HG03342 (cell line): ENCODE results near the gene DDX39B.

Source experiments
- ATAC-seq: cut with Tn5 transposase; IDR thresholded peaks from one replicate; pipeline ENCODE4 v1.9.1; 2021; ENCODE audit warnings: mild to moderate bottlenecking, moderate library complexity; ENCODE audit not compliant: unreplicated experiment

The DDX39B gene

GRCh38 chr6:31548544-31548873 is 6.7 kb upstream of the DDX39B start:
- ATAC-seq: no peak

- ATAC-seq: no peak
Measured at GRCh38 chr6:31547727-31548543, 6.1 kb upstream of the DDX39B start.

DNA sequence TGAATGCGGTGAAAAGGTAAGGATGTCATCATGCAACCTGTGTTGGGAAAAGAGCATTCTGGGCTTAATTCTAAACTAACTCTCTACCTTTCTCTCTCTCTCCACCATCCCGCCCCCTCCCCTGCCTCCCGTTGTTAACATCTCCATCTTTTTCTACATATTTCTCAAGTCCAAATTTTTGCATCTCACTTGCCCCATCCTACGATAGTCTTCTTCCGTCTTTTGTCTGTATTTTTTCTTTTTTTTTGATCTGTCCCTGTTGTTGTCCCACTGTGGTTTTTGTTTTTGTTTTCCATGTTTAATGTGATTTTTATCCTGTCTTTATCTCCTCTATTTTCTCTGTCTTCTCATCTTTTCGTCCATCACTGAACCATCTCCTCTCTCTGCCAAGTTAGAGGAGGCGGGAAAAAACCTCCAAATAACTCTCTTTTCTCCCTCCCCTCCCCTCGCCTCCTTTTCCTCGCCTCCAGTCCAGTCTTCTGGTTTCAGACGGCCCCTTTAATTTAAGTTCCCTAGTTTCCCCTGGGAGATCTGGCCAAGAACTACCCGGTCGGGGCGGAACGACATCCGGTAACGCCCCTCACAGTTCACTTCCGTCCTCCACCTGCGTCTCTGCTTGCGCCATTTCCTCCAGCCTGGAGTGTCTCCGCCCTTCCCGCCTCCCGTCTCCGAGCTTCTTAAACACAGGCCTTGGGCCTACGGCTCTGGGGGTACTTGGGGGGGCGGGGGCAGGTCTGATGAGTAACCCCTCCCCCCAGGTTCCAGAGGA is 5.3 kb upstream of the DDX39B start, which contains the start of gene NFKBIL1:
NFKBIL1 (plus strand) TSS at position 651 of the 769 bp plus-strand sequence; CDS start at position 738, 87 bp downstream.
- peak; percentile 55 for ATAC-seq

- ATAC-seq: peak; percentile 47
Measured at GRCh38 chr6:31546339-31546957, 4.6 kb upstream of the DDX39B start, which contains the start of gene ATP6V1G2. Gene ATP6V1G2 (minus strand): TSS chr6:31546608. CDS start chr6:31546559, 49 bp downstream.

DNA sequence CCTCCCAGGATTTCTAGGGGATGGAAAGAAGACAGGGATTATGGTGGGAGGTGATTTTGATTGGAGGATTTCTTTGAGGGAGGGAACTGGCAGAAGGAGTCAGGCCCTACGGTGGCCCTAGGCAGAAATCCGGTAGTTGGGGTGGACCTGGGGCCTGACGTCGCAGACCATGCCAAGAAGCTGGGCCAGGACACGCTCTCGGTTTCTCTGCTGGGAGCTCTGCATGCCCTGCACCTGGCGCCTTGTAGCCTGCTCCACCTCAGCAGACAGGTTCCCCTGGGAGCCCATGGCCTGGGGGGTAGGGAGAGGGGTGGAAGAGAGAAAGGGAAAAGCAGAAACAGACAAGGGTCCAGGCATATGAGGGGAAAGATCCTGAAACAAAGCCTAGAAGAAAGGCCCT is 3.5 kb upstream of the DDX39B start:
- ATAC-seq: no peak

GRCh38 chr6:31544676-31545075 is 2.9 kb upstream of the DDX39B start:
- no peak for ATAC-seq

GRCh38 chr6:31543639-31544038 is 1.8 kb upstream of the DDX39B start:
- no peak for ATAC-seq

- ATAC-seq: no peak
Measured at GRCh38 chr6:31541059-31541657, 645 bp downstream of the DDX39B start.

- ATAC-seq: no peak
Measured at GRCh38 chr6:31540640-31541039, 1.2 kb downstream of the DDX39B start.

DNA sequence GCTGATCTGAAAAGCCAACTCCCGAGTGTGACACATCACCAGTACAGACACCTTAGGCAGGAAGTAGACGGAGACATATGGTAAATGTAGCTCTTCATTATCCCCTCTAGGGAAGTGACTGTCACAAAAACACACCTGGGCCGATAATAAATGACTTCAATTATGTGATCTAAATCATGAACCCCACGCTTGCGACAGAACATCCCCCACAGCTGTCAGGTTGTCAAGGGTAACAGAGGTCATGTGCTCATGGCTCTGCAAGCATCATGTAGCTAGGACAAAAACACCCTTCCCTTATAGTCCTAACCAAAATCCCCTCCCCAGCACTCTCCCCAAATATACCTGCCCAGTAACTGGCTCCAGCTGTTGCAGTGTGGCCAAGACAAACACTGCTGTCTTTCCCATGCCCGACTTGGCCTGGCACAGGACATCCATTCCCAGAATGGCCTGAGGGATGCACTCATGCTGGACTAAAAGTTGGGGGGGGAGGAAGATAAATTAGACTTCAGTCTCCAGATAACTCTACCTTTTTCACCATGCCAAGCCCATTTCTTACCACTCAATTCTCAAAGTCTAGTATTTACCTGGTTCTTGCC is 2.9 kb downstream of the DDX39B start:
- no peak for ATAC-seq

GRCh38 chr6:31535538-31536324 is 6.1 kb downstream of the DDX39B start:
- no peak for ATAC-seq

DNA sequence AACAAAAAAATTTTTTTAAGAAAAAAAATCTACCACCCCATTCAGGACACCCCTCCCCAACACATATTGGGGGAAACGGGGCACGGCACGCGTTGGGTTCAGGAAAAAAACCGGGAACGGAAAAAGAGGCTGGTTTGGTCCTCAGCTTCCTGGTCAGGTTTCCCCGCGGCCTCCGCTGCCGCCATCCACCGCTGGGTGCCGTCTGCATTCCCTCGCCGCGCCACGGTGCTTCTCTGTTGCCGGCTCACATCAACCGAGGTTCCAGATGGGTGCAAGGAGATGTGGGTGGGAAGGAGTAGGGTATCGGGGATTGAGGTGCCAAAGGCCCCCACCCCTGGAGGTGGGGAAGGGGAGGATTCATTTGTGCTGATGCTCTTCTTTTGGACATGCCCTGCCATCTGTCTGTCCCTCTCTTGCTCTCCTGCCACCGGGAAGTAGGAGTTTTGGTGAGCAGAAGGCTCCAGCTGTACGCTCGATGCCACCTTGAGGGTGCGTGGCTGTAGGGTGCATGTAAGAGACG is 7.2 kb downstream of the DDX39B start:
- ATAC-seq: no peak

- ATAC-seq: no peak
Measured at GRCh38 chr6:31534011-31534410, 7.8 kb downstream of the DDX39B start.

- no peak for ATAC-seq
Measured at GRCh38 chr6:31533455-31533841, 8.4 kb downstream of the DDX39B start.

- ATAC-seq: no peak
Measured at GRCh38 chr6:31532644-31533454, 9.0 kb downstream of the DDX39B start.

DNA sequence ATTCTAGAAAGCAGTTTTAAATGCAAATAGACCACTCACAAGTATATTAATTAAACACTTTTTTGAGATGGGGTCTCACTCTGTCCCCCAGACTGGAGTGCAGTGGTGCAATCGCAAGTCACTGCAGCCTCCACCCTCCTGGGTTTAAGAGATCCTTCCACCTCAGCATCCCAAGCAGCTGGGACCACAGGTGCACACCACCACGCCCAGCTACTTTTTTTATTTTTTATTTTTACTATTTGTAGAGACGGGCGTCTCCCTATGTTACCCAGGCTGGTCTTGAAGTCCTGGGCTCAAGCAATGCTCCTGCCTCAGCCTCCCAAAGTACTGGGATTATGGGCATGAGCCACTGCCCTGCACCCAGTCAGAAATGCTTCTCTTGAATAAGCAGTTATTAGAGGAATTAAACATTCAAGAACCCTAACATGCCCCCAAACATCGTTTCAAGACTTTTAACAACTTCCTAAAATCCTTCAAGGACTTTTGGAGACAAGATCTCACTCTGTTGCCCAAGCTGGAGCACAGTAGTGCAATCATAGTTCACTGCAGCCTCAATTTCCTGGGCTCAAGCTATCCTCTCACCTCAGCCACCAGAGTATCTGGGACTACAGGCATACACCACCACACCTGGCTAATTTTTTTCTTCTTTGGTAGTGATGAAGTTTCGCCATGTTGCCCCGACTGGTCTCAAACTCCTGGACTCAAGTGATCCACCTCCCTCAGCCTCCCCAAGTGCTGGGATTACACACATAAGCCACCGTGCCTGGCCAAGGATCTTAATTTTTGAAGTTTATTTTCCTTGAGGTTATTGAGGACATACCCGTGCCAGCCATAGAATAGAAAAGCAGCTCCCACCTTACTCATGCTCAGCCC is 9.8 kb downstream of the DDX39B start:
- ATAC-seq: no peak

DNA sequence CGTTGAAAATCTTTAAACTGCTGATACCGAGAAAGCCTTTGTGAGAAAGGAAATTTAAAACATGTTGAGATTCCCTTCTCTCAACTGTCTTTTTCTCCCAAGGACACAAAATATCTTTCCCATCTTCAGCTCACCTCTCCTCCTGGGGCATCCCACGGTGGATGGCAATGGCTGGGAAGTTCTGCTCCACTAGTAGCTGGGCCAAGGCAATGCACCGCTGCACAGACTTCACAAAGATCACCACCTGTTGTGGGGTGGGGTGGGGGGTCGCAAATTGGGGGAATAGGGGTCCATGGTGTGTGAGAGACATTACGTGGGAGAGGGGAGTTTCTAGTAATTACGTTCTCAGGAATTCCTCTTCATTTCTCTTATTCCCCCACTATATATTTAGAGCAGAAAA is 10.6 kb downstream of the DDX39B start:
- ATAC-seq: no peak

DNA sequence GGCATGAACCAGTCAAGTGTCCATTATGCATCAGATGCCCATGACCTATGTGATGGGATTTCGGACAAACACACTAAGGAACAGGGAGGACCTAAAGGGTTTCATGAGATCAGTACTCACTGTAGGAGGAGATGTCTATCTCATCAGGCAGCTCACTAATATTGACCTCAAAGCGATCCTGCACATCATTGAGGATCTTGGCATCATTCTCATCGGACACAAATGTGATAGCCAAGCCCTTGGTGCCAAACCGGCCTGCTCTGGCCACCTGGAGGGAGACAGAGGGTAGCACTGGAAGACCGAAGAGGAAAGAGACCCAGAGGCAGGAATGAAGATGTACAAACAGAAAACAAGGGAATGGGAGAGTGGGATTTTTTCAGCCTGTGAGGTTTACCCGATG is 11.1 kb downstream of the DDX39B start:
- ATAC-seq: no peak
